Activated CD8-positive, alpha-beta T cell treated with anti-CD3 and anti-CD28 coated beads for 36 hours (primary cell): ENCODE measurements around the gene SLC16A5. TPM values are rescaled to one million over a fixed set of nuclear protein-coding genes. Genes with fewer than 3 reads are reported as not detected.

Experiments
- ATAC-seq: fragments of 200-7000 bp; cut with Tn5 transposase; one replicate; pipeline ENCODE4 v1.10.0; 2021; ENCODE audit warnings: mild to moderate bottlenecking, moderate library complexity
- CTCF ChIA-PET: fragments of 350-600 bp; sonication (Branson Sonifier 250); formaldehyde crosslinking; loops from one replicate; lab custom pipeline; 2021; ENCODE audit warnings: antibody characterized with exemption; lab: Charles Lee
- POLR2A ChIA-PET: fragments of 350-600 bp; sonication (Branson Sonifier 250); formaldehyde crosslinking; loops from one replicate; lab custom pipeline; 2021; ENCODE audit warnings: antibody characterized with exemption; lab: Charles Lee
- DNase-seq: peaks from one replicate; pipeline ENCODE4 v3.0.0-alpha.2; 2020
- H3K27ac Mint-ChIP-seq: one replicate; pipeline ENCODE4 v1.8.0; 2021; ENCODE audit warnings: mild to moderate bottlenecking, mixed read lengths
- H3K27me3 Mint-ChIP-seq: one replicate; pipeline ENCODE4 v1.8.0; 2021; ENCODE audit warnings: mixed read lengths
- H3K36me3 Mint-ChIP-seq: one replicate; pipeline ENCODE4 v1.8.0; 2021; ENCODE audit warnings: low read depth, mixed read lengths
- H3K4me1 Mint-ChIP-seq: one replicate; pipeline ENCODE4 v1.8.0; 2021; ENCODE audit warnings: low read depth, mixed read lengths
- H3K4me3 Mint-ChIP-seq: one replicate; pipeline ENCODE4 v1.8.0; 2021; ENCODE audit warnings: mild to moderate bottlenecking, moderate library complexity, mixed read lengths
- H3K9me3 Mint-ChIP-seq: one replicate; pipeline ENCODE4 v1.8.0; 2021; ENCODE audit warnings: mixed read lengths
- CTCF ChIP-seq: fragments of 200-600 bp; IDR thresholded peaks from one replicate; pipeline ENCODE4 v1.8.0; 2022; ENCODE audit warnings: antibody characterized with exemption, mild to moderate bottlenecking
- intact Hi-C: fragments of 100-400 bp; cut with micrococcal nuclease; formaldehyde crosslinking; loops from one replicate; pipeline ENCODE4 v1.10.0; 2022
- total RNA-seq, 2 experiments: library from RNA; stranded (reverse); gene quantifications; one replicate each; pipeline ENCODE4 v1.2.3, GENCODE V29; 2021

Gene SLC16A5
- total RNA-seq, 2 experiments from 2014 or later, result 2.0 to 2.8 TPM

DNA sequence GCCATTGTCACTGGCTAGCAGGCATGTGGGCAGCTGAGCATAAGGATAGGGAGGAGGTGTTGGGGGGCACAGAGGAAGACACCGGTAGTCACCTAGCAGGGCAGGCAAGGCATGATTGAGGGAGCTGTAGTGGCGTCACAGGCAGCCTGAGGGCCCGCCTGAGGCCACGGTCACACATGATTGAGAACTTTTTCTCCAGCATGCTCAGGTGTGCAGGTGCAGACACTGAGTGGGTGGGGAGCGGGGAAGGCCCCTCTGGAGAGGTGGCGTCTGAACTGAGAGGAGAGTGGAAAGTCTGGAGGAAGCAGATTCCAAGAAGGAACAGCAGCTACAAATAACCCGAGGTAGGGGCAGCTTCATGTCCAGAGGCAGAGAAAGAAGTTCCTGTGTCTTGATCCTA, 11.1 kb downstream of the SLC16A5 start:
- ChIA-PET CTCF (interaction anchor here (0.8 kb wide), 1 partner anchor 13 kb away, joined by 3 read pairs; no protein-coding TSS in a partner anchor), POLR2A (no interaction called here)
- Mint-ChIP-seq H3K4me3 (no peak overlapping the region), H3K27ac (no peak overlapping the region), H3K27me3 (no peaks in the 10 kb centered on the region), H3K4me1 (no peaks in the 10 kb centered on the region), H3K9me3 (no peaks in the 10 kb centered on the region), H3K36me3 (no peaks in the 10 kb centered on the region)
- intact Hi-C loops, result no loop called here
- TF ChIP-seq CTCF, result no peak
- DNase-seq (no peak), ATAC-seq (no peak)

DNA sequence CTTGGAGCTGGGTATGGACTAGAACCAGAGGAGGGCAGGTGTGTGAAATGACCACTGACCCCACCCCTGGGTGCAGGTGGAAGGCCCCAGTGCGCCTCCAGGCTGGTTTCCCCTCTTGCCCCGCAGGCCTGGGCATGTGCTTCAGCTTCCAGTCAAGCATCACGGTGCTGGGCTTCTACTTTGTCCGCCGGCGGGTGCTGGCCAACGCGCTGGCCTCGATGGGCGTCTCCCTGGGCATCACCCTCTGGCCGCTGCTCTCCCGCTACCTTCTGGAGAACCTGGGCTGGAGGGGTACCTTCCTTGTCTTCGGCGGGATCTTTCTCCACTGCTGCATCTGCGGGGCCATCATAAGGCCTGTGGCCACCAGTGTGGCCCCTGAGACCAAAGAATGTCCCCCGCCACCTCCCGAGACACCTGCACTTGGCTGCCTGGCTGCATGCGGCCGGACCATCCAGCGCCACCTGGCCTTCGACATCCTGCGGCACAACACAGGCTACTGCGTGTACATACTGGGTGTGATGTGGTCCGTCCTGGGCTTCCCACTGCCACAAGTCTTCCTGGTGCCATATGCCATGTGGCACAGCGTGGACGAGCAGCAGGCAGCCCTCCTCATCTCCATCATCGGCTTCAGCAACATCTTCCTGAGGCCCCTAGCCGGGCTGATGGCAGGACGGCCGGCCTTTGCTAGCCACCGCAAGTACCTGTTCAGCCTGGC, 12.3 kb downstream of the SLC16A5 start:
- CTCF ChIA-PET, result interaction anchor here (0.9 kb wide), 1 partner anchor 9 kb away, joined by 3 read pairs; no protein-coding TSS in a partner anchor
- Mint-ChIP-seq H3K36me3 (no peaks in the 10 kb centered on the region), H3K9me3 (no peaks in the 10 kb centered on the region), H3K27me3 (no peaks in the 10 kb centered on the region), H3K4me3 (no peak overlapping the region), H3K4me1 (no peaks in the 10 kb centered on the region), H3K27ac (no peak overlapping the region)
- ATAC-seq (no peak), DNase-seq (no peak)
- no peak for TF ChIP-seq CTCF
- POLR2A ChIA-PET, result no interaction called here
- intact Hi-C loops, result no loop called here

DNA sequence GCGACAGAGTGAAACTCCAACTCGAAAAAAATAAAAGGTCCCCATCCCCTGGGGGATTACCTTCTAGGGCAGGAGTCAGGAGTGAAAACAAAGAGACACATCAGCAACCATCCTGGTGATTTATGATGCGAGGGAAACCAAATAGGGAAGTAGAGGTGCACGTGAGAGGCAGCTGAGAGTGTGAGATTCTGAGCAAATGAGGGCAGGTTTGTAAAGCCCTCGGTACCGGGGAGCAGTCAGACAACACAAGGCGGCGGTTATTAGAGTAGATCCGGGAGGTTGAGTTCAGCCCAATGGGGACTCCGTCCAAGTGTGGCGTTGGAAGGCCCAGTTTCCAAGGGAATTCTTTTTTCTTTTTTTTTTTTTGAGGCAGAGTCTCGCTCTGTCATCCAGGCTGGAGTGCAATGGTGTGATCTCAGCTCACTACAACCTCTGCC, 14.6 kb downstream of the SLC16A5 start:
- no peaks in the 10 kb centered on the region for H3K27me3 Mint-ChIP-seq
- CTCF ChIA-PET, result interaction anchor here (1.6 kb wide), 1 partner anchor 12 kb away, joined by 5 read pairs; no protein-coding TSS in a partner anchor
- POLR2A ChIA-PET, result interaction anchor here (0.6 to 1.1 kb wide), 2 partner anchors 11 to 83 kb away, joined by 3 to 4 read pairs; no protein-coding TSS in a partner anchor
- ATAC-seq (no peak), DNase-seq (no peak)
- no peak for TF ChIP-seq CTCF
- H3K4me3 Mint-ChIP-seq, result no peak overlapping the region
- H3K36me3 Mint-ChIP-seq, result no peaks in the 10 kb centered on the region
- H3K27ac Mint-ChIP-seq, result no peak overlapping the region
- intact Hi-C loops, result no loop called here
- H3K4me1 Mint-ChIP-seq, result no peaks in the 10 kb centered on the region
- no peaks in the 10 kb centered on the region for H3K9me3 Mint-ChIP-seq

DNA sequence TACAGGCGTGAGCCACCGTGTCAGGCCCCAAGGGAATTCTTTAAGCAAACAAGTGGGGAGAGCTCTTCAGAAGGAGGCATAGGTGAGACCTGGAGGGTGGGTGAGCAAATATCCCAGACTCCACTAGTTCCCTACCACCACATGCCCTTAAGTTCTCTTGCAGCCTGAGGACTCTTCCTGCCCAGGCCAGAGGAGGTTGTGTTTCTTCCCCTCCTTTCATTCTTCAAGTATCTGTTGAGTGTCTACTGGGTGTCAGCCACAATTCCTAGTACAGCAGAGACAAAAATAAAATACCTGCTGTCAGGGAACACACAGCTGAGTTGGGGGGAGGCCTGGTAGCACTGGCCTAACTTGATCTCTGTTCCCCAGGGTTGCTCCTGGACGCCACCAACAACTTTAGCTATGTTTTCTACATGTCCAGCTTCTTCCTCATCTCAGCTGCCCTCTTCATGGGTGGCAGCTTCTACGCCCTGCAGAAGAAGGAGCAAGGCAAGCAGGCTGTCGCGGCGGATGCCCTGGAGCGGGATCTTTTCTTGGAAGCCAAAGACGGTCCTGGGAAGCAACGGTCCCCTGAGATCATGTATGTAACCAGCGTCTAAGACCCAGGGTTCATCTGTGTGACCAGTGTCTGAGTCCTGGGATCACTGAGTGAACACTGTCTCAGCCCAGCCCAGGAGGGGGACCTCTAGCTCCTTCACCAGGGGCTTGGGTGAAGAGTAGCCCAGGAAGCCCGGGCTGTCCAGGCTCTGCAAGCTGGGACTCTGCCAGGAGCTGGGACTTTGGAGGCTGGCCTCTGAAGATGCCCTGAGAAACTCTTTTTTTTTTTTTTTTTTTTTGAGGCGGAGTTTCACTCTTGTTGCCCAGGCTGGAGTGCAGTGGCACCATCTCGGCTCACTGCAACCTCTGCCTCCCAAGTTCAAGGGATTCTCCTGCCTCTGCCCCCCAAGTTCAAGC, 16.1 kb downstream of the SLC16A5 start:
- H3K27ac Mint-ChIP-seq, result no peak overlapping the region
- ATAC-seq (no peak), DNase-seq (no peak)
- H3K4me1 Mint-ChIP-seq, result peaks cover 6% of the 10 kb centered on the region
- CTCF ChIA-PET, result interaction anchor here (0.7 to 3.8 kb wide), 6 partner anchors 8 to 146 kb away, joined by 3 to 38 read pairs (median 6); no protein-coding TSS in a partner anchor
- no peaks in the 10 kb centered on the region for H3K9me3 Mint-ChIP-seq
- TF ChIP-seq CTCF, result no peak
- H3K4me3 Mint-ChIP-seq, result no peak overlapping the region
- no peaks in the 10 kb centered on the region for H3K36me3 Mint-ChIP-seq
- POLR2A ChIA-PET, result interaction anchor here (1.1 to 1.5 kb wide), 2 partner anchors 10 to 91 kb away, joined by 3 to 7 read pairs; partner anchors contain the start of gene MRPL58
- intact Hi-C loops, result no loop called here
- H3K27me3 Mint-ChIP-seq, result no peaks in the 10 kb centered on the region
